Retinal pigment epithelial cell (primary cell): ENCODE measurements around the gene ARHGAP25.

Experiments
- DNase-seq: peaks from one replicate; pipeline ENCODE4 v3.0.0-alpha.2; 2010; ENCODE audit warnings: low read depth
- H3K4me3 ChIP-seq: 2 replicates; pipeline ENCODE4 v1.5.1; 2011; ENCODE audit warnings: mild to moderate bottlenecking, low read length, control low read depth, moderate library complexity
- CTCF ChIP-seq: conservative IDR thresholded peaks from 2 replicates; pipeline ENCODE4 v1.5.1; 2011; ENCODE audit warnings: low read depth, low read length, control low read depth, inconsistent platforms

The ARHGAP25 gene

GRCh38 chr2:68857202-68857845 is 122.7 kb downstream of the ARHGAP25 start:
- no peak for TF ChIP-seq CTCF
- DNase-seq = no peak
- H3K4me3 ChIP-seq = no peak overlapping the region

- no peak for TF ChIP-seq CTCF
- no peak overlapping the region for H3K4me3 ChIP-seq
- DNase-seq = no peak
Measured at GRCh38 chr2:68857855-68858456, 123.3 kb downstream of the ARHGAP25 start.

- no peak for TF ChIP-seq CTCF
- no peak overlapping the region for H3K4me3 ChIP-seq
- DNase-seq = no peak
Measured at GRCh38 chr2:68860111-68860510, 125.5 kb downstream of the ARHGAP25 start.

GRCh38 chr2:68861330-68861729 is 126.7 kb downstream of the ARHGAP25 start:
- no peak for TF ChIP-seq CTCF
- DNase-seq = no peak
- no peak overlapping the region for H3K4me3 ChIP-seq

- no peak for TF ChIP-seq CTCF
- DNase-seq = no peak
- no peak overlapping the region for H3K4me3 ChIP-seq
Measured at GRCh38 chr2:68862889-68863288, 128.3 kb downstream of the ARHGAP25 start.

GRCh38 chr2:68863996-68864395 is 129.4 kb downstream of the ARHGAP25 start:
- DNase-seq = no peak
- TF ChIP-seq CTCF = no peak
- H3K4me3 ChIP-seq = no peak overlapping the region

- no peak for DNase-seq
- no peak overlapping the region for H3K4me3 ChIP-seq
- TF ChIP-seq CTCF = no peak
Measured at GRCh38 chr2:68865108-68865507, 130.5 kb downstream of the ARHGAP25 start.
